Stimulated activated CD8-positive, alpha-beta memory T cell treated with anti-CD3 and anti-CD28 coated beads, Interleukin-7, amount 100 ng/mL, for 4 hours (primary cell): ENCODE results near the gene ZNF496.
"Not testable (repeated sequence)": the region's sequence is repeated elsewhere in the genome, so short reads cannot be mapped to it uniquely, and the experiment has no call there.

ENCODE experiments used
- DNase-seq, 2 donors: peaks; one replicate each; pipeline ENCODE4 v3.0.0-alpha.2; 2020; ENCODE audit warnings: low read depth in 2 of 2

Gene ZNF496

DNA sequence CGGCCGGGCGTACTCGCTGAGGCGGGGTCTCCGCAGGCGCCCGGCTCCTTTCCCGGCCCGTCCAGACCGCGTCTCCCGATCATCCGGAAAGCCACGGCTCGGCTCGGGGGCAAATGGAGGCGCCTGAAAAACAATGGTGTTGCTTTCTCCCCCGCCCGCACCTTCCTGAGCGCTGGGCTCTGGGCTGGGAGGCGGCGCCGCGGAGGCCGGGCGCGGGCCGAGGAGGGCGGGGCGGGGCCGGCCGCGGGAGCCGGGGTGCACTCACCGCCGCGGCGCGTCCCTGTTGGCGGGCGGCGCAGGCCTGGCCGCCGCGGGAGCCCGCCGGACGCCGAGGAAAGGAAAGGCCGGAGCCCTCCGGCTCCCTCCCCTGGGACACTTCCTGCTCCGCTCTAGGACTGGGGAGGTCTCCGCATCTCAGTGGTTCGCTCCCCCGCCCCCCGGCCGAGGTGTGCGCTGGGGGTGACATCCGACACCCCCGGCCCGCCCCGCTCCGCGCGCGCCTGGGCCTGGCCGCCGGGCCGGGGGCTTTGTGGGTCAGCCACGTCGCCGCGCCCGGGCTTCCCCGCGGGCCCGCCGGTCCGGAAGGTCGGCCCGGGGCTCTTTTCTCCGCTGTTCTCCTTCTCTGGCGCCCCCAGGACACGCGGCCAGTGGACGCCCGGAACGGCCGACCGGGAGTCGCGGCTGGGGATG is at the start of gene ZNF496:
Gene ZNF496, minus strand, starts transcription at position 343 of the 690 bp plus-strand sequence. CDS start 2,289 bp downstream, outside the sequence.
- DNase-seq, result peak; percentile 38 to 61

DNA sequence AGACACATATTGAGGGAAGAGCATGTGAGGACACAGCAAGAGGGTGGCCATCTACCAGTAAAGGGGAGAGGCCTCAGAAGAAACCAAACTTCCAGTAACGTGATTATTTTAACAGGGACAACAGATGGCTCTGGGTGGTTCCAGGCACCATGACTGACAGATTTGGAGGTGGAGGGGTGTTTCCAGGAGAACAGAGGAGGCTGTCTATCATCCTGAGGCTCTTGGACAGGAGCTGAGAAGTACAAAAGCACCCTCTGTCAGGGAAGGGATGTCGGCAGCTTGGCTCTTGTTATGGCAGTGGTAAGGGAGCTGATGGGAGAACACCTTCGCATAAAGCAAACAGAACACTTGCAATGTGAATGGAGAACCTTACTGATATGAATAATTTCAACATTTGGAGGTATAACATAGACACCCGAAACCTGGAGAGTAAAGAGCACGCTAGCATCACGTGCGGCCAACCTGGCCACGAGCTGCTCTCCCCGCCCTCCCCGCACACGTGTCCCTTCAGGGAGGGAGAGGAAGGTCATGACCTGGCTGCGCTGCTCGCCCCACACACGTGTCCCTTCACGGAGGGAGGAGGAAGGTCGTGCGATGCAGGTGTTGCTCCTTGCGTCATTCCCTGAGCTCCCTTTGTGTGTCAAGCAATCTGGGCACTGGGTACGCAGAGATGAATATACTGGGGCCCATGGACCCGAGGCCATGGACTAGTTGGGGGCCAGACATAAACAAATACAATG is 46.8 kb upstream of the ZNF496 start:
- DNase-seq, result no peak

GRCh38 chr1:247377656-247378055 is 46.0 kb upstream of the ZNF496 start:
- DNase-seq, result not testable (repeated sequence)

DNA sequence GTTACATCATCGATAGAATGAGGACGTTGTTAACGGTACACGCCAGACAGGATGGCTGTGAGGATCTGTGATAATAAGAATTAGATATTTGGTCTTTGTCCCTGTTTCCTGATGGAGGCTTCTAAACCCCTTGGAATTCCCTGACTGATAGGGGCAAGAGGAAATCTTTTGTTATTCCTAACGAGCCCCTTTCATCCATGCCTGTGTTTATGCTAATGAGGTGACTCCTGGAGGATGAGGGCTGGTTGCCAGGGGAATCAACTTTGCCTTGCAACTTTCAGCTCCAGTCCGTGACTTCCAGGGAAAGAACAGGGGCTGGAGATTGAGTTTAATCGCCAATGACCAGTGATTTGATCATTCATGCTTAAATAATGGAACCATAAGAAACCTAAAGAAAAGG is 45.0 kb upstream of the ZNF496 start:
- DNase-seq, result no peak

DNA sequence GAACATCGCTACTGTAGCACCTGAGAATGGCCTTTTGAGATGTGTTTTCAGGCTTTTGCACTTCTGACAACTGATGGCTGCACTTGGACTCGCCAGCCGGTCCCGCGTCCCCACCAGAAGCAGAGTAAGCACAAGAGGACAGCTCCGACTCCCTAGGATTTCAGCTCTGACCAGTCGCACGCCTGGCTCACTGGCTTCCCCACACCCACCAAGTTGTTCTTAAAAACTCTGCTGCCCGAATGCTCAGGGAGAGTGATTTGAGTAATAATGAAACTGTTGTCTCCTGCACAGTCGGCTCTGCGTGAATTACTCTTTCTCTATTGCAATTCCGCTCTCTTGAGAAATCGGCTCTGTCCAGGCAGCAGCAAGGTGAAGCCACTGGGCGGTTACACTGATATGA is 44.1 kb upstream of the ZNF496 start:
- DNase-seq, result no peak

DNA sequence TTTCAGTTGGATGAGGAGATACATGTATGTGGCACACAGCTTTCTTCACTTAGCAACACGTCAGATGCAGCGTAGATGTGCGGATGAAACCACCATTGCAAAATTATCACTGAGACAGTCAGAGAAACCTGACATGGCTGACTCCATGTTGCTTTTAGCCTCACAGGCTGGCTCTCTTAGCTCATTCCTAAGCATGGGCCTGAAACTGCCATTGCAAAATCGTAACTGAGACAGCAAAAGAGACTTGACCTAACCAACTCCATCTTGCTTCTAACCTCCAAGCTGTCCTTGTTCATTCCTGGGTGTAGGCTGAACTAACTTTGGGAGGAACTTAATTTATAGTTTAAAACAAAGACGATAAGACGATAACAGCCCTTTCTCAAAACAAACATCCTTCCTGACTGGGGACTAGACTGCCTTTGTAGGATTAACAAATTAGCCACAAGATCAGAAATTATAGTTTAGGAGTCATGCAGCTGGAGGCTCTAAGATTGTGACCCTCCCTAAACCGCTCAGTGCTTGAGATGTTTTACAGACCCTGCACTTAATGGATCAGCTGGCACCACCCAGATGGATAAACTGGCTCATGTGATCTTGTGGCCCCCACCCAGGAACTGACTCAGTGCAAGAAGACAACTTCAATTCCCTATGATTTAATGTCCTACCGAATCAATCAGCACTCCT is 43.1 kb upstream of the ZNF496 start:
- DNase-seq, result not testable (repeated sequence)

DNA sequence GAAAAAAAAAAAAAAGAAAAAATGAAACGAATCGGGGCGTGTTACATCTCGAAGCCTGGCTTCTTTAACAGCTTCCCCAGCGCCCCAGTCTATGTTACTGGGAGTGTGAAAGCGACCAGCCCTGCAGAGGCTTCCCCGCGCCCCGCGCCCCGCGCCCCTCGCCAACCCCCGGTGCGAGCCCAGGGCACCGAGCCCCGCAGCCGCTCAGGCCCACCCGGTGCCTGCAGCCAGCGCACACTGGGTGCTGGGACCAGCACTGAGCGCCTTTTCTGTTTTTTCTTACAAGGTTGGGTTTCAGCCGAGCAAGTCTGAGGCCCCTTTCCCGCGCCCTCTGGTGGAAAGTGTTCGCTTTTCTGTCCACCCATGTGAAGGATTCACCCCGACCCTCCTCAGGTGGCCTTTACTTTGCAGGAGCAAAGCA is 42.1 kb upstream of the ZNF496 start:
- peak; percentile 27 to 35 for DNase-seq

DNA sequence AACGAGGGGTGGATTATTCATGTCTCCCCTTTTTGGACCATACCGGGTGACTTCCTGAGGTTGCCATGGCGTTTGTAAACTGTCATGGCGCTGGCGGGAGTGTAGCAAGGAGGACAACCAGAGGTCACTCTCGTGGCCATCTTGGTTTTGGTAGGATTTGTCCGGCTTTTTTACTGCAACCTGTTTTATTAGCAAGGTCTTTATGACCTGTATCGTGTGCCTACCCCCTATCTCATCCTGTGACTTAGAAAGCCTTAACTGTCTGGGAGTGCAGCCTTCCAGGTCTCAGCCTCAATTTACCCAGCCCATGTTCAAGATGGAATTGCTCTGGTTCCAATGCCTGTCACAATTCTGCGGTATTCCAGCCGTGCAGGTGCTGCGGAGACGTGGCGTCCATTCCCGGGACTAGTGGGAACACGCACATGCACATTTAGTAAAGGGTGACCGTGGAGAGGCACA is 40.2 kb upstream of the ZNF496 start:
- DNase-seq, result no peak

GRCh38 chr1:247370786-247371732 is 39.4 kb upstream of the ZNF496 start:
- DNase-seq, result no peak

DNA sequence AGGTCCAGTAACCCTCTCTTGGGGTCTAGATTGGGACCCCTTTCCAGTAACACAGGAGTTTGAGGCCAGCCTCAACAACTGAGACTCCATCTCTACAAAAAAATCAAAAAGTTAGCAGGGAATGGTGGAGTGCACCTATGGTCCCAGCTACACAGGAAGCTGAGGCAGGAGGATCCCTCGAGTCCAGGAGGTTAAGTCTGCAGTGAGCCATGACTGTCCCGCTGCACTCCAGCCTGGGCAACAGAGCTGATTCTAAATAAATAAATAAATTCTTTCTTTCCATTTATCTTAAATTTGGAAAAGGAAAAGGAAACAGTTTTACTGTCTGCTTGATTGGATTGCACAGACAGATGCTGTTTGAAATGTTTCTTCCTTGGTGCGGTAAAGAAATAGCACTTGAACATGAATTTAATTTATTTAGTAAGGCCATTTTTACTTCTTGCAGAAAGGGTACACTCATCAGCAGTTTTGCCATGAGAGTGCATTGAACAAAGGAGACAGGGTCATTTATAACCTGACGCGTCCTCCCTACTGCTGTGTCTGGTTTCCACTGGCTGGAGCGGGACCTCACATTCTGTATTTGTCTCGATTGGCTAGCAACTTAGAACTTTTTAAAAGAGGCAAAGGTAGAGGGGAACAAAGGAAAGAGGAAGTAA is 37.0 kb upstream of the ZNF496 start:
- no peak for DNase-seq

- no peak for DNase-seq
Observed at GRCh38 chr1:247367786-247368422, 36.2 kb upstream of the ZNF496 start.

- no peak for DNase-seq
Observed at GRCh38 chr1:247366926-247367645, 35.4 kb upstream of the ZNF496 start.

DNA sequence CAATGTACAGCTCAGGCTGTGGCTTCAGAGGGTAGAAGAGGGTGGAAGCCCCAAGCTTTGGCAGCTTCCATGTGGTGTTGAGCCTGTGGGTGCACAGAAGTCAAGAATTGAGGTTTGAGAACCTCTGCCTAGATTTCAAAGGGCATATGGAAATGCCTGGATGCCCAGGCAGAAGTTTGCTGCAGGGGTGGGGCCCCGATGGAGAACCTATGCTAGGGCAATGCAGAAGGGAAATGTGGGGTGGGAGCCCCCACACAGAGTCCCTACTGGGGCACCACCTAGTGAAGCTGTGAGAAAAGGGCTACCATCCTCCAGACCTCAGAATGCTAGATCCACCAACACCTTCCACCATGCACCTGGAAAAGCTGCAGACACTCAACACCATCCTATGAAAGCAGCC is 34.7 kb upstream of the ZNF496 start:
- DNase-seq, result not testable (repeated sequence)

GRCh38 chr1:247365023-247365422 is 33.4 kb upstream of the ZNF496 start:
- DNase-seq, result no peak

DNA sequence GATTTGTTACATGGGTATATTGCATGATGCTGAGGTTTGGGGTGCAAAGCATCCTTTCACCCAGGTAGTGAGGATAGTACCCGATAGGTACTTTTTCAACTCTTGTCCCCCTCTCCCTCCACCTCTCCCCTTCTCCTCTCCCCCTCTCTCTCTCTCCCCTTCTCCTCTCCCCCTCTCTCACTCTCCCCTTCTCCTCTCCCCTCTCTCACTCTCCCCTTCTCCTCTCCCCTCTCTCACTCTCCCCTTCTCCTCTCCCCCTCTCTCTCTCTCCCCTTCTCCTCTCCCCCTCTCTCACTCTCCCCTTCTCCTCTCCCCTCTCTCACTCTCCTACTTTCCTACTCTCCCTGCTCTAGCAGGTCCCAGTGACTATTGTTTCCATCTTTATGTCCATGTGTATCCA is 31.3 kb upstream of the ZNF496 start:
- DNase-seq, result not testable (repeated sequence)

DNA sequence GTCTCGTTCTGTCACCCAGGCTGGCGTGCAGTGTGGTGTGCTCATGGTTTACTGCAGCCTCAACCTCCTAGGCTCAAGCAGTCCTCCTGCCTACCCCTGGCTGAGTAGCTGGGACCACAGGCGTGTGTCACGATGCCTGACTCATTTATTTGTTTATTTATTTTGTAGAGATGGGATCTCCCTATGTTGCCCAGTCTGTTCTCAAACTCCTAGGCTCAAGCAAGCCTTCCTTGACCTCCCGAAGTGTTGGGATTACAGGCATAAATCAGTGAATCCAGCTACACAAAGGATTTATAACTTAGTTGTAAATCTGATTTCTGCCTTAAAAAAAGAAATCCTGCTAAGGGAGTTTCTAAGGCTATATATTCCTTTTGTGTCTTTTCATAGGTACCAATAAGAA is 30.5 kb upstream of the ZNF496 start:
- DNase-seq, result no peak

DNA sequence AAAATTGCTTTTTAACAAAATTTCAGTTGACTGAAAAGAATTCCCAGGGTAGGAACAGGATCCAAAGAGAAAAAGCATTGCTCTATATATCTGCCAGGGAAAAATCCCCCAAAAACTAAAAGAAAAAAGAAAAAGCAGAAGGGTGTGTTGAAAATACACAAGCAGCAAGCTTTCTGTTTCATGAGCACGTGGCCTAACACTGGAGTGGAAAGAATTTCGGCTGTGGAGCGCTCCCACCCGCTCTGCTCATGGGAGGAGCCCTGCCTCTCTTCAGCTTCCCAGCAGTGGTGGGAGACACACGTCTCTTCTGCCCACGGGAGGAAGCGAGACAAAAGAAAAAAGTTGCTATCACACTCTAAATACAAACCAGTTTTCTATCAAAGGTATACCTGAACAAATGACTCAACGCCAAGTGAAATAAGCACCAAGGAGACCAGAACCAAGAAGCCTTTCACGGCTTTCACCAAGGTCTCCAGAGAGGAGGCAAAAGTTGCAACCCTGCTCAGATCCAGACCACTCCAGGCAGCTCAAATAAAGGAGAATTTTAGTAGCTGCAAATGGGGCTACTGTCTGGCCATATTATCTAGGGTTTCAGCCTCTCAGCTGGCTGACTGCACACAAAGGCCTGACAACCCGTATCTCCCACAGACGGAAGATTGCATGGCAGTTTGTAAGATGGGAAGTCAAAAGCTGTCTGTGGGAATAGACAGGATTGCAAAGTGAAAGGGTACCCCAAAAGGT is 29.5 kb upstream of the ZNF496 start:
- DNase-seq, result no peak

- DNase-seq, result no peak
Observed at GRCh38 chr1:247360116-247360898, 28.6 kb upstream of the ZNF496 start.
